ENCODE results near the gene MEN1.
A peak's percentile ranks its signal among the peaks of the same experiment; 100 is the strongest.

MEN1 gene

GRCh38 chr11:64778473-64779298 is 31.7 kb downstream of the MEN1 start, which contains the start of gene SF1:
Gene SF1, minus strand, starts transcription at chr11:64778542. Its CDS starts 150 bp downstream, at chr11:64778392.
- ATAC-seq (ENCODE audit: low read depth) (peak; percentile 79), DNase-seq (ENCODE audit: low spot score in 2 of 2) (peak; percentile 90 to 99)
- H3K27ac Mint-ChIP-seq = peak within 1 kb of the TSS; percentile 100
- peaks cover 23% of the 10 kb centered on the region for H3K36me3 Mint-ChIP-seq
- H3K4me1 Mint-ChIP-seq = peaks cover 35% of the 10 kb centered on the region
- H3K9me3 Mint-ChIP-seq = no peaks in the 10 kb centered on the region
- H3K27me3 Mint-ChIP-seq = no peaks in the 10 kb centered on the region
- H3K4me3 Mint-ChIP-seq = peak within 1 kb of the TSS; percentile 89

DNA sequence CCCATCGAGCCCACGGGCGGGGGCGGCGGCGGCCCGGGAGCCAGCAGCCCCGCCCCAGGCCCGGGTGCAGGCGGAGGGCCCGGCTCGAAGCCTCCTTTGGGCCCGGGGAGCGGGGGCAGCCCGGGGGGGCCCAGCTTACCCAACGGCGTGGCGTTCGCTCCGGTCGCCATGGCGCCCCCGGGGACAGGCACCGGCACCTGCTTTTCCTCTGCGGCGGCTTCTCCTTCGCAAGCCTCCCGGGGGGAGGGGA is 32.2 kb downstream of the MEN1 start:
- DNase-seq (ENCODE audit: low spot score in 2 of 2) (no peak), ATAC-seq (ENCODE audit: low read depth) (peak; percentile 1)
- H3K27ac Mint-ChIP-seq = peak overlapping the region; percentile 100
- no peaks in the 10 kb centered on the region for H3K27me3 Mint-ChIP-seq
- peaks cover 28% of the 10 kb centered on the region for H3K36me3 Mint-ChIP-seq
- H3K9me3 Mint-ChIP-seq = no peaks in the 10 kb centered on the region
- H3K4me1 Mint-ChIP-seq = peaks cover 37% of the 10 kb centered on the region
- peak overlapping the region; percentile 89 for H3K4me3 Mint-ChIP-seq

DNA sequence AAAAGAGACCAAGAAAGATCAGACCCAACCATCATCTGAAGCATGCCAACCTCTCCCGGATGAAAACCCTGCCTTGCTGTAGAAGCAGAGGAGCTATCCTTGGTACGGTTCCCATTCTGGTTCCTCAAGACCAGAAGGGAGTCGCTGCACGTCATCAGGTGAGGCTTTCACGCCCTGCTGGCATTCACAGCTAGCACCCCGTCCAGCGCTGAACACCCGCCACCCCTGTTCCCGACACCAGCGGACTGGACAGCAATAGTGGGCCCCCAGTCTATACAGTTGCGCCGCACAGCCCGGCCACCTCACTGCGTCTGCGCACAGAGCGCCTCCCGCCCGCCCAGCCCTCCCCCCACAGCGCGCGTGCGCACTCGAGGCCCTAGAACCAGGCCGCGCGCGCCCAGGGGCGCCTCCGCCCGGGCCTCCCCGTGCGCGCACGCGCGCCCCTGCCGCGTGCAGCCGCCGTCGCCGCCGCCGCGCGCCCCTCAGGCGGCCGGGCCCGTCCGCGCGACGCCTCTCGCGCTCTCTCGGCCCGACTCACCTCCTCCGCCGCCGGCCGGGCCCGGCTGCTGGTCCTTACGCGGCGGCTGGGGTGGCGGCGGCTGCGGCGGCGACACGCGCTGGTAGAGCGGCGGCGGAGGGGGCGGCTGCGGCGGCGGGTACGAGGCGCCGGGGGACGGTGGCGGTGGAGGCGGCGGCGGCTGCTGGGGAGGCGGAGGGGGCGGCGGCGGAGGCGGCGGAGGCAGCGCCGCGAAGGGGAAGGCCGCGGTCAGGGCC is 32.7 kb downstream of the MEN1 start:
- DNase-seq (ENCODE audit: low spot score in 2 of 2) (peak; percentile 74 to 78), ATAC-seq (ENCODE audit: low read depth) (peak; percentile 6)
- H3K27me3 Mint-ChIP-seq = no peaks in the 10 kb centered on the region
- peaks cover 30% of the 10 kb centered on the region for H3K36me3 Mint-ChIP-seq
- peak overlapping the region; percentile 100 for H3K27ac Mint-ChIP-seq
- H3K4me1 Mint-ChIP-seq = peaks cover 36% of the 10 kb centered on the region
- H3K9me3 Mint-ChIP-seq = no peaks in the 10 kb centered on the region
- peak overlapping the region; percentile 86 for H3K4me3 Mint-ChIP-seq

DNA sequence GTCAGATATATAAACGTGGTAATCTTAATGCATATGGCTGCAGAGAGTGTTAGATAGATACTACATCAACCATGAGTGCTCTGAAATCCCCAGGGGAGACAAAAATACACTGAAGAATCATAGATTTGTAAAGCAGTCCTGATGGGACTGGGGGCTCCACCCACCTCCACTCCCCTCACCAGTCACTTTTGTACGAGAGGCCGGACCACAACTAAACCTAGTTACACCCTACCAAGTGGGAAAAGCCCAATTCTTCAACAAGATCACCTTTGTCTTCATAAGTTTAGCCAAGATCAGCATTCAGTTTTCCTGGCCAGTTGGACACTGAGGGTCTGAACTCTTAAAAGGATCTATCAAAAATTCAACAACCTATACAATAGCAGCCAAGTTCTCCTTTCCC is 33.5 kb downstream of the MEN1 start:
- Mint-ChIP-seq H3K36me3 (peaks cover 35% of the 10 kb centered on the region), H3K4me1 (peaks cover 37% of the 10 kb centered on the region), H3K27me3 (no peaks in the 10 kb centered on the region), H3K4me3 (peak overlapping the region; percentile 86), H3K27ac (peak overlapping the region; percentile 90), H3K9me3 (no peaks in the 10 kb centered on the region)
- DNase-seq (ENCODE audit: low spot score in 2 of 2) = no peak
- ATAC-seq (ENCODE audit: low read depth) = no peak

DNA sequence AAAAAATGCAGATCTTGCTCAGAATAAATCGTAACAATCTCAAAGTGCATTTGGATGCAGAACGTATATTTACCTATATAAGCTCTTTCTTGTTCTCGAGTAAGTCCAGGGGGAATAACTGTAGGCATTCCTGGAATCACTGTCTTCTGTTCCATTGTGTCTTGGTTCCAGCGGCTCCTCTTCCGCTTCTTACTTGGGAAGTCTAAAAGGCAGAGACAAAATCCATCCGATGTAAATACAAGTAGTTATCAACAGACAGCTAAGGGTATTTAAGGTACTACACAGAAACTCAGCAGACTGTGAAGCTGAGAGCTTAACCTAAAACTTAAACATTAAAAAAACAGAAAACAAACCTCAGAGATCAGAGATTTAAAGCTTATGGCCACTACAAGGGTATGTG is 33.9 kb downstream of the MEN1 start:
- Mint-ChIP-seq H3K36me3 (peaks cover 37% of the 10 kb centered on the region), H3K4me1 (peaks cover 40% of the 10 kb centered on the region)
- DNase-seq (ENCODE audit: low spot score in 2 of 2) = no peak

DNA sequence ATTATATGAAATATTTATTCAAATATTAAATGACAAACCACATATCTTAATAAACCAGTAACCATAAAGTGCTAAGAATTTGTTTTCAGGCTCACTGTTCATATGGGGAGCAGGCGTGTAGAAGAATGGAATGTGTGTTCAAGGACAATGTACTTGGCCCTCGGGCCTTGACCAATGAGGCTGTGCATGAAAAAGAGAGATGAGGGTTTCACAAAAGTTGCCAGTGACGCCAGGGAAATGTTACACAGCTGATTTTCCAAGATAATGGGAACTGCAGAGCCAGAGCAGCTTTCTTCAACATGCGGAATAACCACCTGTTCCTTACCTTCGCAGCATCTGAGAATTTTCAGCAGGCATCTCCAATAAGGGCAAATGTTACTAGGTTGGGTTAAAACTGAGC is 36.2 kb downstream of the MEN1 start:
- no peaks in the 10 kb centered on the region for H3K27me3 Mint-ChIP-seq
- no peaks in the 10 kb centered on the region for H3K9me3 Mint-ChIP-seq
- no peak for DNase-seq (ENCODE audit: low spot score in 2 of 2)
- H3K4me1 Mint-ChIP-seq = peaks cover 48% of the 10 kb centered on the region
- no peak for ATAC-seq (ENCODE audit: low read depth)
- peak overlapping the region; percentile 75 for H3K27ac Mint-ChIP-seq
- no peak overlapping the region for H3K4me3 Mint-ChIP-seq
- H3K36me3 Mint-ChIP-seq = peaks cover 52% of the 10 kb centered on the region

More for the DNA sequence above, 33.9 kb downstream of the MEN1 start:
- Mint-ChIP-seq H3K27ac (peak overlapping the region; percentile 90), H3K4me3 (peak overlapping the region; percentile 86), H3K27me3 (no peaks in the 10 kb centered on the region), H3K9me3 (no peaks in the 10 kb centered on the region)
- ATAC-seq (ENCODE audit: low read depth) = no peak

DNA sequence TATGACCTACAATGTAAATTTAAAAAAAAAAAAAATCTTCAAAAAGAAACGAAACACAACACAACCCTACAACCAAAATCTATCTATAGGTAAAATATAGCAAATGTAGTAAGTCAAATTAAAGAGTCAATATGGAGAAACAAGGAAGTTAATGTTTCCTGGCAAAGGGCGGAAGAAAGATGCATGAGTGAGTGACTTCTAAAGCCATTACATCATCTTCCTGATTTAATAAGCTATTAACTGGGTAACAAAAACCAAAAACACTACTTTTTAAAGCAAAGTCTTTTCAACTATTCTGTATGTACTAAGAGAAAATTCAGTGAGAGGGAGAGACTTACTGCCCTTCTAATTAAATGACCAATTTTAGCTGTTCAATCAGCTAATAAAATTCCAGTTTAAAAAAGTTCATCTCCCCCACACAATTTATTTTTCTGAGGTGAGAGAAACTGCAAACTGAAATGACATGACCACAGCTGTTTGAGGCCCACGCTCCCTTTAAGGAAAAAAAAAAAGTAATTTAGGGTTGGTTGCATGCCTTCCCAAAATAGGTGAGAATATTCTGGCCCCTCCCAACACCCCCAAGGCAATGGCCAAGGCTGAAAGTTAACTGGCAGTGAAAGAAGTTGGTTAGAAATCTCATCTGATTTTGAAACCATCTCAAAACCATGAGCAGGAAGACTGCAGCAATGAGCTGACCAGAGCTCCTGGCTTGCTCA is 37.9 kb downstream of the MEN1 start:
- Mint-ChIP-seq H3K36me3 (peaks cover 67% of the 10 kb centered on the region), H3K4me1 (peaks cover 58% of the 10 kb centered on the region), H3K27ac (peak overlapping the region; percentile 89), H3K27me3 (no peaks in the 10 kb centered on the region), H3K9me3 (no peaks in the 10 kb centered on the region), H3K4me3 (peak overlapping the region; percentile 80)
- ATAC-seq (ENCODE audit: low read depth) = peak; percentile 61
- DNase-seq (ENCODE audit: low spot score in 2 of 2) = no peak

GRCh38 chr11:64771861-64772260 is 38.5 kb downstream of the MEN1 start:
- Mint-ChIP-seq H3K4me3 (peak overlapping the region; percentile 80), H3K27ac (peak overlapping the region; percentile 89), H3K36me3 (peaks cover 61% of the 10 kb centered on the region)

DNA sequence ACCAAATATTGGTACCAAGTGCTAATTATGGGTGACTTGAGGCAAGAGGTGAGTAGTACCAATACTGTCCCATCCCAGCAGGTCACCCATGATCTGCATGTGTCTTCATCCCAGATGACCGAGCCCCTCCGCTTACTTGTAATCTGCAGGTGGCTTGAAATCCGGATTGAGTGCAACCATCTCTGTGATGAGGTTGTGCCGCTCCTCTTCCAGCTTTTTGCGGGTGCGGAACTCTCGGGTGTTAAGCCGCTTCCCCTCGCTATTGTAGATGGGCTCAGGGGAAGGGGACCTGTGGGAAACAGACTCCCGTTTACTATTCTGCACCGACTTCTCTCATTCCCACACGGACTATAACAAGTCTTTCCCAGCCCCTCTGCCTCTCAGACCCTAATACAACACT is 40.2 kb downstream of the MEN1 start:
- H3K9me3 Mint-ChIP-seq = no peaks in the 10 kb centered on the region
- no peak for ATAC-seq (ENCODE audit: low read depth)

More at GRCh38 chr11:64771861-64772260, 38.5 kb downstream of the MEN1 start:
- DNase-seq (ENCODE audit: low spot score in 2 of 2) (peak in 1 of 2 donors; percentile 55), ATAC-seq (ENCODE audit: low read depth) (peak; percentile 89)
- Mint-ChIP-seq H3K27me3 (no peaks in the 10 kb centered on the region), H3K9me3 (no peaks in the 10 kb centered on the region), H3K4me1 (peaks cover 55% of the 10 kb centered on the region)

DNA sequence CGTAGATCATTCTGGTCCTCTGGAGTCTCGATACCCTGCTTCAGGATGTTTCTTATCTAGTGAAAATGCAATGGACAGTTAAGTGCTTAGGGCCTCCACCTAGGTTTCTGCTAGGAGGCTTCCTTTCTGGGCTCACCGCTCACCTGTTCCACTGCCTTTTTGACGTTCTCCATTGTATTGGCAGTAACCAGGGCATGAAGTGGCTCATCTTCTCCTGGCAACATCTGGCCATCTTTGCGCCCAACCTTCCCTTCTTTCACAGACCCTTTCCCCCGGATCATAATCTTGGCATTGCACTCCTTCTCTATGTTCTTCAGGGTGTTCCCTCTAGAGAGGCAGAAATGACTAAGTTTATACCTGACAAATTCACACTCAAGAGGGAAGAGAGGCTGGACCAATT is 41.1 kb downstream of the MEN1 start:
- Mint-ChIP-seq H3K4me3 (peak overlapping the region; percentile 35), H3K4me1 (peaks cover 55% of the 10 kb centered on the region), H3K9me3 (no peaks in the 10 kb centered on the region), H3K36me3 (peaks cover 61% of the 10 kb centered on the region), H3K27ac (peak overlapping the region; percentile 67), H3K27me3 (no peaks in the 10 kb centered on the region)
- ATAC-seq (ENCODE audit: low read depth) (no peak), DNase-seq (ENCODE audit: low spot score in 2 of 2) (no peak)

More for the DNA sequence above, 40.2 kb downstream of the MEN1 start:
- Mint-ChIP-seq H3K27ac (peak overlapping the region; percentile 89), H3K27me3 (no peaks in the 10 kb centered on the region), H3K36me3 (peaks cover 60% of the 10 kb centered on the region), H3K4me1 (peaks cover 51% of the 10 kb centered on the region), H3K4me3 (peak overlapping the region; percentile 5)
- DNase-seq (ENCODE audit: low spot score in 2 of 2) = no peak

DNA sequence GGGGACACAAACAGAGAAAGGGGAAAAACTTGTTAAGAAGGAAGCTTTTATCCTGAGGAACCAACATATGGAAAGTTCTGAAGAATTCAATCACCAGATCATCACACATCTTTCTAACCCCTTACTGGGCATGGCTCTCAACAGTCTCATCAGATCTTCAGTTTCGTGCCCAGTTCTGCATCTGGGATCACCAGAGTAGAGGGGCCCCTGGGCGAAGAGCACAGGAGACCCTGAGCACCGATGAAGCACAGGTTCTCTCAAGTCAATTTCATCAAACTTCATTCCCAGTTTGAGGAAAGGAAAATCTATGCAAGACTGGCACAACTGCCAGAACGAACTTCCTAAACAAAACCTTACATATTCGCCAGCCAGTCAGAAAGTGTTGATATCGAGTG is 42.1 kb downstream of the MEN1 start:
- ATAC-seq (ENCODE audit: low read depth) (no peak), DNase-seq (ENCODE audit: low spot score in 2 of 2) (no peak)
- H3K36me3 Mint-ChIP-seq = peaks cover 59% of the 10 kb centered on the region
- H3K27ac Mint-ChIP-seq = no peak overlapping the region
- no peaks in the 10 kb centered on the region for H3K9me3 Mint-ChIP-seq
- H3K4me3 Mint-ChIP-seq = no peak overlapping the region
- H3K27me3 Mint-ChIP-seq = no peaks in the 10 kb centered on the region
- peaks cover 57% of the 10 kb centered on the region for H3K4me1 Mint-ChIP-seq

DNA sequence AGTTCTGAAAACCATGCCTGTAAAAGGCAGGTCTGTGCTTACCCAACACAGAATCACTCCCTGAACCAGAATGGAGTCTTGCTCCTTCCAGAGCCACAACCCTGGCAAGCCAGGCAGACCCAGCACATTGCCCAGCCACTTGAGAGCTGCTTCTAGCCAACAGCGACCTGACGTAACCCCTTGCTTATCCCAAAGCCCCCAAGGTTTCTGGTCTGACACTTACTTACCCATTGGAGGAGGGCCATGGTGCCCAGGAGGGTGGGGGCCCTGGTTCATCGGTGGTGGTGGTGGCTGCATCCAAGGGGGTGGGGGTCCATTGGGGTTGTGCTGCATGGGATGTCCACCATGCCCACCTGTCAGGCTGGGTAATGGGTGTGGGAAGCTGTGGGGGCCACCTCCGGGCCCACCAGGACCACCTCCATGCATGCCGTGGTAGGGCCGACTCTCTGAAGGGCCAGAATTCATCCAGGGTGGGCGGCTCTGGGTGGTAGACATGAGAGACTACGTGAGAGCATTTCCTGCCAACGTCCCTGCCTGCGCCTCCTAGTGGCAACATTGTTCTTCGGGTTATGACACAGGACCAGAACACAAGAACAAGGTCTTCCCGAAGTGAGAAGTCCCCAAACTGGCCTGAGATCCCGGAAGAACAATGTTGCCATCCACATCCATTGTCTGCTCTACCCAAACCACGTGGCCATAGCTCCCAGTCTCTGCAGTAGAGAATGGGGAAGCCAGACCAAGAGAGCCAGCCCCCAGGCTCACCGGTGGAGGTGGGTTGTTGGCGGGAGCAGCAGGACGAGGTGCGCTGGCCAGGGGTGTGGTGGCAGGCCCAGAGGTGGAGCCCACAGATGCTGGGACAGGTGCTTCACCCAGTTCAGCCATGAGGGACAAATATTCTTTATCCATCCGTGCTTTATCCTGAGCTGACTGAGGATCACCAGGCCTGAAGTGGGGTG is 42.7 kb downstream of the MEN1 start:
- Mint-ChIP-seq H3K36me3 (peaks cover 58% of the 10 kb centered on the region), H3K4me1 (peaks cover 61% of the 10 kb centered on the region), H3K27me3 (no peaks in the 10 kb centered on the region), H3K4me3 (peak overlapping the region; percentile 46), H3K27ac (peak overlapping the region; percentile 82), H3K9me3 (no peaks in the 10 kb centered on the region)
- DNase-seq (ENCODE audit: low spot score in 2 of 2) = peak; percentile 79 to 80
- peak; percentile 11 for ATAC-seq (ENCODE audit: low read depth)

DNA sequence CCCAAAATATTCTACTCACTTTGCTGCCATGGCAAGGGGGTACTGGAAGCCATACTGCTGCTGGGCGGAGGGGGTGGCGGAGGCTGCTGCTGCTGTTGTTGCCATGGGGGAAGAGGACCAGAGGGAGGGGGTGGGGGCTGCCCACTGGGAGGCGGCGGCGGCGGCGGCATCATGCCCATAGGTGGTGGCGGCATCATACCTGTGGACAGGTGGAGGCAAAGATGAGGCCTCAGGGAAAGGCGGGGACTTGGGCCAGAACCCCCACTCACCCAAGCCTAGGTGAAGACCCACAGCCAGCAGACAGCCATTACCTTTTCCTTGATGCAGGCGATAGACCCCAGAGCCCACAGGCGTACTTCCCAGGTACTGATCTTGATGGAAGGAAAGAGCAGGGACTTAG is 43.5 kb downstream of the MEN1 start:
- no peak for DNase-seq (ENCODE audit: low spot score in 2 of 2)
- Mint-ChIP-seq H3K27ac (peak overlapping the region; percentile 82), H3K9me3 (no peaks in the 10 kb centered on the region), H3K27me3 (no peaks in the 10 kb centered on the region), H3K36me3 (peaks cover 54% of the 10 kb centered on the region), H3K4me3 (no peak overlapping the region), H3K4me1 (peaks cover 62% of the 10 kb centered on the region)
- ATAC-seq (ENCODE audit: low read depth) = no peak
